DND-41 (cell line): Measurements from ENCODE around the gene ANKMY1.

Source experiments
- EZH2 ChIP-seq: IDR thresholded peaks from 3 replicates; pipeline ENCODE4 v1.6.1; 2012; ENCODE audit warnings: borderline replicate concordance, low read depth, mild to moderate bottlenecking, moderate library complexity, low read length, inconsistent platforms; ENCODE audit not compliant: severe bottlenecking
- TF ChIP-seq, protein P1 (sequence below): IDR thresholded peaks from 2 replicates; pipeline ENCODE4 v1.5.1; 2012; ENCODE audit warnings: borderline replicate concordance, low read length, moderate library complexity, mild to moderate bottlenecking; ENCODE audit not compliant: poor library complexity, severe bottlenecking; ENCODE audit errors: extremely low read depth

DNA sequence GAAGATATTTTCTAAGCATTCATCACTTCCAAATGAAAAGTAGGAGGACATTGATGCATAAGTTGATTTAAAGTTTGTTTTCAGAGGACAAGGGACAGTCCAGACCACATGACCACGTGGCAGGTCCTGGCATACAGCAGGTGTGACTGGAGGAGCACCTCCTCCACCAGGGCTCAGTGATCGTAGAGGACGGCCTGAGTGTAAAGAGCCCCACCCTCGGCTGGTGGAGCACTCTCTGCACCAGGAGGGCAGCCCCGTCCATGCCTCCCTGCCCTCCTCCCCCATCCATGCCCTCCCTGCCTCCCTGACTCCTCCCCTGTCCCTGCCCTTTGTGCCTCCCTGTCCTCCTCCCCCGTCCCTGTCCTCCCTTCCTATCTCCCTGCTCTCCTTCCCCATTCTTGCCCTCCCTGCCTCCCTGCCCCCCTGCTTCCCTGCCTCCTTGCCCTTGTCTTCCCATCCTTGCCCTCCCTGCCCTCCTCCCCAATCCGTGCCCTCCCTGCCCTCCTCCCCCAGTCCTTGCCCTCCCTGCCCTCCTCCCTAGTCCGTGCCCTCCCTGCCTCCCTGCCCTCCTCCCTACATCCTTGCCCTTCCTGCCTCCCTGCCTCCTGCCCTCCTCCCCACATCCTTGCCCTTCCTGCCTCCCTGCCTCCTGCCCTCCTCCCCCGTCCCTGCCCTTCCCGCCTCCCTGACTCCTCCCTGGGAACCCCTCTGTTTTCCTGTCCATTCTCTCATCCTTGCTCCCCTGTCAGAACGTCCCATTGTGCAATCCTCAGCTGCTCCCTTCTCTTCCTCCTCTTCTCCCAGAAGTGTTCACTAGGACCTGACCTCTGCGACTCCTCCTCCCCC is 47.9 kb downstream of the ANKMY1 start:
- TF ChIP-seq, protein P1, sequence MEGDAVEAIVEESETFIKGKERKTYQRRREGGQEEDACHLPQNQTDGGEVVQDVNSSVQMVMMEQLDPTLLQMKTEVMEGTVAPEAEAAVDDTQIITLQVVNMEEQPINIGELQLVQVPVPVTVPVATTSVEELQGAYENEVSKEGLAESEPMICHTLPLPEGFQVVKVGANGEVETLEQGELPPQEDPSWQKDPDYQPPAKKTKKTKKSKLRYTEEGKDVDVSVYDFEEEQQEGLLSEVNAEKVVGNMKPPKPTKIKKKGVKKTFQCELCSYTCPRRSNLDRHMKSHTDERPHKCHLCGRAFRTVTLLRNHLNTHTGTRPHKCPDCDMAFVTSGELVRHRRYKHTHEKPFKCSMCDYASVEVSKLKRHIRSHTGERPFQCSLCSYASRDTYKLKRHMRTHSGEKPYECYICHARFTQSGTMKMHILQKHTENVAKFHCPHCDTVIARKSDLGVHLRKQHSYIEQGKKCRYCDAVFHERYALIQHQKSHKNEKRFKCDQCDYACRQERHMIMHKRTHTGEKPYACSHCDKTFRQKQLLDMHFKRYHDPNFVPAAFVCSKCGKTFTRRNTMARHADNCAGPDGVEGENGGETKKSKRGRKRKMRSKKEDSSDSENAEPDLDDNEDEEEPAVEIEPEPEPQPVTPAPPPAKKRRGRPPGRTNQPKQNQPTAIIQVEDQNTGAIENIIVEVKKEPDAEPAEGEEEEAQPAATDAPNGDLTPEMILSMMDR: no peak
- TF ChIP-seq EZH2: no peak
